ENCODE results near the gene LTB4R2. TPM values are rescaled to one million over a fixed set of nuclear protein-coding genes. Genes with fewer than 3 reads are reported as not detected.

The LTB4R2 gene
- total RNA-seq, 2 experiments from 2014 or later: 12.6 to 18.8 TPM

DNA sequence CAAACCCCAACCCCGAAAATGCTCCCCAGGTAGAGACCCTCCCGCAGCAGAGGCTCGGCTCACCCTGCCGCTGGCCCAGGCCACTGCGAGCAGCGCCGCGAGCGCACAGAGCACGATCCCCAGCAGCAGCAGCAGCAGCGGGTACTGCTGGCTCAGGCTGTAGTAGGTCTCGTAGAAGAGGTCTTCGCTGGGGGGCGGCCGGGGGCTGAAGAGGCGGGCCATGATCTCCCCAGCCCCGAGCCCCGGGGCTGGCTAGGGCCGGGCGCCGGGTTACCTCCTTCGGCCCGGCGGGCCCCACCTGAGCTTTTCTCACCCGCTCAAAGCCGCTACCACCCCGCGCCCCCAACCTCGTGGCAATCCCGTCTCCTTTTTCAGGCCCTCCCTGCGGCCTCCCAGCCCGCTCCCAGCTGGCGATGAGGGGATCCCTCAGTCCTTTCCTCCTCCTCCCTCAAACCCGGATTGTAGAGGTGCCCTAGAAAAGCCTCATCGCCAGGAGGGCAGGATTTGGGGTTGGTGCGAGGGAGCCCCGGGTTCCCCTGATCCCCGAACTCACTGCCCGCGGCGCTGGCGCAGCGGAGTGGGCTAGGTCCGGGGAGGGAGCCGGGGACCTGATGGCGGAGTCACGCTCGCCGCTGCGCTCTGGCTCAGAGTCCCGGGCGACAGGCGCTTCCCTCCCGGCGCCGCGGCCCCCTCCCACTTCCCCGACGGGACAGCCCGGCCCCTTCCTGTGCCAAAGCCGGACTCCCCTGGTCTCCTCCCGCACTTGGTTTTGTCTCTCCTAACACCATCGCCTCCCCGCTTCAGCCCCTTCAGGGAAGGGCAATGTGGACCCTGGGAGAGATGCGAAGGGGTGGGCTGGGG, 24.7 kb downstream of the LTB4R2 start, which contains the start of gene ADCY4:
Gene ADCY4, minus strand, starts transcription at position 641 of the 861 bp plus-strand sequence. Its CDS starts 419 bp downstream, at position 222.
- Mint-ChIP-seq H3K4me3 (peak within 1 kb of the TSS; percentile 45), H3K36me3 (peaks cover 21% of the 10 kb centered on the region), H3K27ac (no peak within 1 kb of the TSS), H3K27me3 (peaks cover 38% of the 10 kb centered on the region), H3K4me1 (peaks cover 62% of the 10 kb centered on the region), H3K9me3 (ENCODE audit: low read depth) (no peaks in the 10 kb centered on the region)
- ATAC-seq: no peak
- CTCF ChIA-PET: interaction anchor here (1.0 to 25.2 kb wide), 11 partner anchors 15 to 107 kb away, joined by 3 to 854 read pairs (median 17); partner anchors contain the start of genes CBLN3, CIDEB, KHNYN and LTB4R
- DNase-seq: no peak

DNA sequence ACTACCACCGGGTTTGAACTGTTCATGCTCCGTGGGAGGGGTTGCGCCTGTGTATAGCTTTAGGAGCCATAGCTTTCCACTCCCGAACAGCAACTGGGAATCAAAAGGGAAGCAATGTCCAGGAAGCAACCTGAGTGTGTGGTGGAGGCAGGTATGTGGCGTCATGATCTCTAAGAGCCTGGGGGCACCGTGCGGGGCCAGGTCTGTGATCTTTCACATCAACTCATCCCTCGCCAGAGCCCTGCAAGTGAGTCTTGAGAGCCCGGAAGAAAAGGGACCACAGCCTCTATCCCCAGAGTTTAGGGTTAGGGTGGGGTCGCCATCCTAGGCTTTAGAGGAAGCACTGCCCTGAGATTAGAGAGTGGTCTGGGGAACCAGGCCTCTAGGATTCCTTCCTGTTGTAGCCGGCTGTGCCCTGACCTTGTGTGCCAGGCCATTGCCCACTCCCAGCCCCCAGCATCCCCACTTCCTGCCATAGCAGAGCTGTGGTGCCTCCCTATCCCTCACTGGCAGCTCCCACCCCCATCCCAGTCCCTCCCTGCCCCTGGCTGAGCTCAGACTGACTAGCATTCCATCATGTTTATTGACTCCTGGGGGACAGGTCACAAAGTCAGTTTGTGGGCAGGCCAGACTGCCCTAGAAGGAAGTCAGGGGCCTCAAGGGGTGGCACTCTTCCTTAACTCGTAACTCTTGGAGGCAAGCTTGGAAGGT, 25.7 kb downstream of the LTB4R2 start:
- Mint-ChIP-seq H3K36me3 (peaks cover 21% of the 10 kb centered on the region), H3K9me3 (ENCODE audit: low read depth) (no peaks in the 10 kb centered on the region), H3K4me1 (peaks cover 58% of the 10 kb centered on the region), H3K4me3 (no peak overlapping the region), H3K27me3 (peaks cover 34% of the 10 kb centered on the region), H3K27ac (no peak overlapping the region)
- DNase-seq: no peak
- no peak for ATAC-seq
- CTCF ChIA-PET: interaction anchor here (1.6 to 25.2 kb wide), 3 partner anchors 24 to 94 kb away, joined by 5 to 854 read pairs (median 19); partner anchors contain the start of genes CBLN3, KHNYN, LTB4R and LTB4R2

DNA sequence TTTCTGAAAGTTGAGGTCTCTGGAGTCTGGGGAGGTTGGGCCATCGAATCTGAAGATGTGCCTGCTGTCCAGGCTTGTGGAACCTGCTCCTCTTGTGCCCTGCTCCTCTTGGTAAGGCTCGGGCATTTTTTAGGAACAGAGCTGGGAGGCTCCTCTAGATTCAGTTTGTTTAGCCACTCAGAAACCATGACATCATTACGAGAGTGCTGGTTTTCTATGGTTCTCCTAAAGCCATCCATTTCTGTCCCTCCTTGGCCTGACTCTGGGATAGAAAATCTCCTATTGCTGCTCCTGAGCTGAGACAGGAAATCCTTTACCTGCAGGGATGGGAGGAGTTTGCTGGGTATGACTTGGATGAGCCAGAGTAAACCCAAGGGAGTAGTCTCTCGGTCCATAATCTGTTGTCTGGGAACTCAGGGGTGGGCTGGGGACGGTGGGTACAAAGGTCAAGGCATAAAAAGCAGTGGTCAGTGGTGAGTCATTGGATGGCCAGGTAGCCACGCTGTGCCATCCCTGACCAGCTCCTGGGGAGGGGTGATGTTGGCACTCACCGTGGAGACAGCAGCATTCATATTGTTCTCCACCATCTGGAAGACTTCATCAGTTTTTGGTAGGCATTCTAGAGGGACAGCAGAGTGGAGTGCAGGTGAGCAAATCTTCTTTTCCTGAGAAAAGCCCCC, 27.3 kb downstream of the LTB4R2 start:
- Mint-ChIP-seq H3K4me3 (no peak overlapping the region), H3K9me3 (ENCODE audit: low read depth) (no peaks in the 10 kb centered on the region), H3K27me3 (peaks cover 29% of the 10 kb centered on the region), H3K36me3 (peaks cover 21% of the 10 kb centered on the region), H3K4me1 (peaks cover 46% of the 10 kb centered on the region), H3K27ac (no peak overlapping the region)
- ATAC-seq (no peak), DNase-seq (no peak)
- CTCF ChIA-PET: interaction anchor here (1.6 to 25.2 kb wide), 6 partner anchors 10 to 95 kb away, joined by 5 to 854 read pairs (median 12); partner anchors contain the start of genes CBLN3, CIDEB, KHNYN and LTB4R

DNA sequence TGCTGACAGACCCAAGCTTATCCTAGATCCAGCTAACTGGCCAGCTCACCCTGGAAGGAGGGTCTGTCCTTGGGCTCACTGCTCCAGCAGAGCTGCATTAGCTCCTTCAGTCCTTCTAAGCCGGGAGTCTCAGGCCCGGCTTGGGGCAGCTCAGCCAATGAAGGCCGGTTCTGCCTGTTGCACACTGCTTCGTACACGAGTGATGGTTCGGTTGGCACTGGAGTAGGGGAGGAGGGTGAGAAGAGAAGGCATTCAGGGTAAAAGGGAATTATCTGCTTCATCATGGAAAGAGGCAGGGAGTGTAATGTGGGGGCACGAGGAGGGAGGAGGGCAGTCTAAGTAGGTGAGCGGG, 27.9 kb downstream of the LTB4R2 start:
- Mint-ChIP-seq H3K4me1 (peaks cover 42% of the 10 kb centered on the region), H3K36me3 (peaks cover 21% of the 10 kb centered on the region), H3K27ac (no peak overlapping the region), H3K9me3 (ENCODE audit: low read depth) (no peaks in the 10 kb centered on the region), H3K4me3 (peak overlapping the region; percentile 91), H3K27me3 (peaks cover 27% of the 10 kb centered on the region)
- DNase-seq (no peak), ATAC-seq (no peak)
- CTCF ChIA-PET: interaction anchor here (1.8 to 25.2 kb wide), 5 partner anchors 11 to 95 kb away, joined by 6 to 854 read pairs (median 19); partner anchors contain the start of genes CBLN3, CIDEB, KHNYN and LTB4R

DNA sequence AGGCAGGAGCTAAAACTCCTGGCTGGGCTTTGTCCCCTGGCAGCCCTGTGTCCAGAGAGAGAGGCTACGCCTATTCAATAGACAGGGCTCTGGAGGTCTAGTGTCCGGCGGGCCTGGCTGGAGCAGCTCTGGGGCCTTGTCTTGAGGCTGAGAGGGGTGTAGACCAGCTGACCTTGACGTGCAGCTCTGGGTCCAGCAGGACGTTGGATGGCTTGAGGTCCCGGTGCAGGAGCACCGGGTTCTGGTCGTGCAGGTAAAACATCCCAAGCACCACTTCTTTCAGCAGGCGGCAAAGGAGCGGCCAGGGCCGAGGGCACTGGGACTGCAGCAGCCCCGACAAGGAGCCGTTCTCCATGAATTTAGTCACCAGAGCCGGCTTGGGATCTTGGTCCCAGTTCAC, 28.9 kb downstream of the LTB4R2 start:
- ATAC-seq (no peak), DNase-seq (no peak)
- H3K27ac Mint-ChIP-seq: peak overlapping the region; percentile 88
- H3K9me3 Mint-ChIP-seq (ENCODE audit: low read depth): no peaks in the 10 kb centered on the region
- H3K27me3 Mint-ChIP-seq: peaks cover 26% of the 10 kb centered on the region
- H3K36me3 Mint-ChIP-seq: peaks cover 21% of the 10 kb centered on the region
- peaks cover 35% of the 10 kb centered on the region for H3K4me1 Mint-ChIP-seq
- CTCF ChIA-PET: interaction anchor here (1.4 to 25.2 kb wide), 7 partner anchors 9 to 96 kb away, joined by 4 to 854 read pairs (median 6); partner anchors contain the start of genes CBLN3, CIDEB, KHNYN and LTB4R
- H3K4me3 Mint-ChIP-seq: peak overlapping the region; percentile 91

DNA sequence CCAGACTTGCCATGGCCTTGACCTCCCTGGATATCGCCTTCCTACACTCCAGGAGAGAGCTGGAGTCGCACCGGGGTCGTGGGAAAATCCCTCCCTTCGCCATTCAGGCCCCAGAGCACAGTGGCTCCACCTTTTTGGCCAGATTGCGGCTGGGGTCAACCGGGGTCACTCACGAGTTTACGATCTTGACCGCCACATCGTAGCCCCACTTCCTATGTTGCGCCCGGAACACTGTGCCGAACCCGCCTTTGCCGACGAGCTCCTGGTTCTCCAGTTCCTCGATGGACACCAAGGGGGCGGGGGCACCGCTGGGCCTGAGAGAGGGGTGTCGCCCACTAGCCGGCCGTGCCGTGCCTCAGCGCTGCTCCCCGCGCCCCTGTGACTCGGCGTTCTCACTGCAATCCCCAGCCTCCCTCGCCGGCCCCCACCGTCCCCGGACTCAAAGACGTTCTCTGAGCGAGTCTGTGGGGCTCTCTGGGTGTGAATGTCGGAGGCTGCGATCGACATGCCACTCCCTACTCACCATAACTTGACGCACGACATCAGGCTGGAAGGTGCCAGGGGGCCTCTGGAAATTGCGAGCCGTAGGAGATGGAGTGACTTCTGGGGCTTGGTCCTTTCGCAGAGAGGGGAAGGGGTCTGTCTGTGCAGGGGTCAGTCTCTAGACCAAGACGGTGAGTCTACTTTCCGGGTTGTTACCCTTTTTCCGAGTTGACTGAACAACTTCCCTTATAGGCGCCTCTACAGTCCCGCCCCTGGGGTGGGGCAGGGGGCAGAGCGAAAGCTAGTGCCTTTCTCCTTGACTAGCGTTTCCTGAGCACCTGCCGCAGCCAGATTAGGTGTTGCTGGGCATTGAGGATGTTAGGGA, 29.6 kb downstream of the LTB4R2 start, which contains the start of gene RIPK3:
Gene RIPK3, minus strand, starts transcription at position 708 of the 868 bp plus-strand sequence. Its CDS starts 165 bp downstream, at position 543.
- peak; percentile 94 for ATAC-seq
- Mint-ChIP-seq H3K4me1 (peaks cover 33% of the 10 kb centered on the region), H3K9me3 (ENCODE audit: low read depth) (no peaks in the 10 kb centered on the region), H3K36me3 (peaks cover 21% of the 10 kb centered on the region), H3K4me3 (peak within 1 kb of the TSS; percentile 91), H3K27ac (peak within 1 kb of the TSS; percentile 88), H3K27me3 (peaks cover 25% of the 10 kb centered on the region)
- CTCF ChIA-PET: interaction anchor here (0.6 to 25.2 kb wide), 11 partner anchors 7 to 231 kb away, joined by 3 to 854 read pairs (median 6); partner anchors contain the start of genes CBLN3, CIDEB, KHNYN and LTB4R
- peak; percentile 86 for DNase-seq

DNA sequence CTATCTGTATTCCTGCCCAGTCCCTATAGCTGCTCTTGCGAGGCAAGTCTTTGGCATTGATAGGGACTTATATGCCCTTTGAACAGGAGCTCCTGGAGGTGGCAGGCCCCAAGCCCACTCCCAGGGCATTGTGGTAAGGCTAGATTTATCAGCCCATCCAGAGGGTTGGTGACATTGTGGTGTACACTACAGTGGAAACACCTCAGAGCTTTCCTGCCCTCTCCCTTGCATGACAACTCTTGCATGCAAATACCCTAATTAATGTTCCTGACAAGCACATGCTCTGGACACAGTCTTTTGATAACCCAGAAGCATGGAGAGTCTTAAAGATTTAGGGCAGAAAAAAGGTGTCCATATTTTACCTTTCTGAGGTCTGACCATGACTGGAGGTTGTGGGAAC, 30.7 kb downstream of the LTB4R2 start:
- ATAC-seq: no peak
- Mint-ChIP-seq H3K27ac (no peak overlapping the region), H3K36me3 (peaks cover 16% of the 10 kb centered on the region), H3K9me3 (ENCODE audit: low read depth) (no peaks in the 10 kb centered on the region), H3K4me3 (no peak overlapping the region), H3K27me3 (peaks cover 20% of the 10 kb centered on the region), H3K4me1 (peaks cover 27% of the 10 kb centered on the region)
- DNase-seq: no peak
- CTCF ChIA-PET: interaction anchor here (1.0 to 25.2 kb wide), 8 partner anchors 8 to 98 kb away, joined by 3 to 854 read pairs (median 8); partner anchors contain the start of genes CBLN3, CIDEB, KHNYN and LTB4R

DNA sequence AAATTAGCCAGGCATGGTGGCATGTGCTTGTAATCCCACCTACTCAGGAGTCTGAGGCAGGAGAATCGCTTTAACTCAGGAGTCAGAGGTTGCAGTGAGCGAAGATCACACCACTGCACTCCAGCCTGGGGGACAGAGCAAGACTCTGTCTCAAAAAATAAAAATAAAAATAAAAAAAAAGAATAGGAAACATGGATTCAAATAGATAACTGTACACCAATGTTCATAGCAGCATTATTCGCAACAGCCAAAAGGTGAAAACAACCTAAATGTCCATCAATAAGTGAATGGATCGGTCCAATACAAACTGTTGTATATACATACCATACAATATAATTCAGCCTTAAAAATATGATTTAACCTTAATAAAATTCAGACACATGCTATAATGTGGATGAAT, 32.9 kb downstream of the LTB4R2 start:
- Mint-ChIP-seq H3K4me1 (peaks cover 24% of the 10 kb centered on the region), H3K36me3 (peaks cover 7% of the 10 kb centered on the region), H3K27ac (no peak overlapping the region), H3K4me3 (no peak overlapping the region), H3K9me3 (ENCODE audit: low read depth) (no peaks in the 10 kb centered on the region), H3K27me3 (peaks cover 32% of the 10 kb centered on the region)
- ATAC-seq (no peak), DNase-seq (no peak)
- CTCF ChIA-PET: interaction anchor here (5.6 kb wide), 1 partner anchor 10 kb away, joined by 30 read pairs; no protein-coding TSS in a partner anchor

DNA sequence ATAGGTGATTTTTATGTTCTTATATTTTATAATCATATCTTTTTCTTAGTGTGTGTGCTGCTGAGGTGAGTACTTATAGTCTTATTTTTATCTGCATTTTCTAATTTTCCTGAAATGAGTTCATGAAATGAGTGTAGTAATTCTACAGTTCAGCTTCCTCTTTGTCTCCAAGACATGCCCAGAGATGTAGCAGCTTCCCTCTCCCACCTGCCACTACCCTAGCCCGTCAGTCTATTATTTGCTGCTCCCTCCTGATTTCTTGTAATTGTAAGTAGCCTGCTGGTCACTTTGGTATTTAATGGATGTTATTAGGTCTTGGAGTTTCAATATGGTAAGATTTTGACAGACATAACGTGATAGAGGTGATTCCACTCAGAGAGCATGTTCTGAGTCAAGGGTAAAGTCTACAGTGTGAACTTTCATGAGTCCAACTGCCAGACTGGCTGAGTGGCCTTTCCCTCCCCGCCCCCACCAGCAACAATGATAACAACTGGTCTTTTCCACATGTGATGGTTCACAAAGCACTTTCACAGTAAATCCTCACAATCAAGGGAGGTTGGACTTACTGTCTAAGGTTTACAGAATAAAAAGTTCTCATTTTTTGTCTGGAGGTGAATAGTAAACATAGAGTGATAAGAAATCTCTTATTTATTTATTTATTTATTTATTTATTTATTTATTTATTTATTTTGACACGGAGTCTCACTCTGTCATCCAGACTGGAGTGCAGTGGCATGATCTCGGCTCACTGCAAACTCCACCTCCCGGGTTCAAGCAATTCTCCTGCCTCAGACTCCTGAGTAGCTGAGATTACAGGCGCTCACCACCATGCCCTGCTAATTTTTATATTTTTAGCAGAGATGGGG, 34.1 kb downstream of the LTB4R2 start:
- H3K4me3 Mint-ChIP-seq: no peak overlapping the region
- no peak overlapping the region for H3K27ac Mint-ChIP-seq
- DNase-seq (no peak), ATAC-seq (no peak)
- peaks cover 13% of the 10 kb centered on the region for H3K4me1 Mint-ChIP-seq
- H3K36me3 Mint-ChIP-seq: no peaks in the 10 kb centered on the region
- CTCF ChIA-PET: interaction anchor here (0.9 to 5.6 kb wide), 4 partner anchors 11 to 88 kb away, joined by 3 to 30 read pairs (median 4); no protein-coding TSS in a partner anchor
- H3K9me3 Mint-ChIP-seq (ENCODE audit: low read depth): no peaks in the 10 kb centered on the region
- peaks cover 37% of the 10 kb centered on the region for H3K27me3 Mint-ChIP-seq

DNA sequence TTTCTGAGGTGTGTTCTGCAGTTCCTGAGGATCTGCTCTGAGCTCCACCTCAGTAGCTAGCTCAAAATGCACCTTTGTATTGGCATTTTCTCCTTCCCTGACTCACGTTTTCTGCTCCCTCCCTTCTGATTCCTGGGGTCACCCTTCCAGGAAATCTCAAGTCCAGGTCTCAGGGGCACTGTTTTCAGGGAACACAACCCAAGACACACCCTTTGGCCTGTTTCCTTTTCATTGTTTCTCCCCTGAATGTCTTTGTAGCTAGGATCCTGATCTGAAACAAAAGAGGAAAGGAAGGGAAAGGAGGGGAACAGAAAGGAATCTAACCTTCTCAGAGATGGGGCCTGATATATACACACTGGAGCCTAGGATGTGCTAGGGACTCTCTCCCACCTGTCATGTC, 37.2 kb downstream of the LTB4R2 start:
- Mint-ChIP-seq H3K27ac (no peak overlapping the region), H3K36me3 (no peaks in the 10 kb centered on the region), H3K4me1 (peaks cover 3% of the 10 kb centered on the region), H3K4me3 (no peak overlapping the region), H3K9me3 (ENCODE audit: low read depth) (no peaks in the 10 kb centered on the region), H3K27me3 (peaks cover 62% of the 10 kb centered on the region)
- ATAC-seq: no peak
- no peak for DNase-seq
- CTCF ChIA-PET: interaction anchor here (1.4 to 5.6 kb wide), 3 partner anchors 14 to 85 kb away, joined by 4 to 30 read pairs (median 11); no protein-coding TSS in a partner anchor

DNA sequence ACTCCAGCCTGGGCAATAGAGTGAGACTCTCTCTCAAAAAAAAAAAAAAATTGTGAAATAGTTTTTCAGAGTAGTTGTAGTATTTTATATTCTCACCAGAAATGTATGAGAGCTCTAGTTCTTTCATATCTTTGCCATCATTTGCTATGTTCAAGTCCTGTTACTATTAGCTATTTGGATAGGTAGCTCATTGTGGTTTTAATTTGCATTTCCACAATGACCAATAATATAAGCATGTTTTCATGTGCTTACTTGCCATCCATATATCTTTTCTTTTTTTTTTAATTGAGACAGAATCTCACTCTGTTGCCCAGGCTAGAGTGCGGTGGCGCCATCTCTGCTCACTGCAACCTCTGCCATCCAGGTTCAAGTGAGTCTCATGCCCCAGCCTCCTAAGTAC, 38.2 kb downstream of the LTB4R2 start:
- Mint-ChIP-seq H3K27ac (no peak overlapping the region), H3K9me3 (ENCODE audit: low read depth) (no peaks in the 10 kb centered on the region), H3K4me3 (no peak overlapping the region), H3K27me3 (peaks cover 66% of the 10 kb centered on the region), H3K36me3 (no peaks in the 10 kb centered on the region), H3K4me1 (peaks cover 3% of the 10 kb centered on the region)
- CTCF ChIA-PET: interaction anchor here (1.4 to 5.6 kb wide), 3 partner anchors 15 to 84 kb away, joined by 4 to 30 read pairs (median 11); no protein-coding TSS in a partner anchor
- DNase-seq: no peak
- ATAC-seq: no peak
